ENCODE measurements around the gene BCAS3.

The BCAS3 gene

DNA sequence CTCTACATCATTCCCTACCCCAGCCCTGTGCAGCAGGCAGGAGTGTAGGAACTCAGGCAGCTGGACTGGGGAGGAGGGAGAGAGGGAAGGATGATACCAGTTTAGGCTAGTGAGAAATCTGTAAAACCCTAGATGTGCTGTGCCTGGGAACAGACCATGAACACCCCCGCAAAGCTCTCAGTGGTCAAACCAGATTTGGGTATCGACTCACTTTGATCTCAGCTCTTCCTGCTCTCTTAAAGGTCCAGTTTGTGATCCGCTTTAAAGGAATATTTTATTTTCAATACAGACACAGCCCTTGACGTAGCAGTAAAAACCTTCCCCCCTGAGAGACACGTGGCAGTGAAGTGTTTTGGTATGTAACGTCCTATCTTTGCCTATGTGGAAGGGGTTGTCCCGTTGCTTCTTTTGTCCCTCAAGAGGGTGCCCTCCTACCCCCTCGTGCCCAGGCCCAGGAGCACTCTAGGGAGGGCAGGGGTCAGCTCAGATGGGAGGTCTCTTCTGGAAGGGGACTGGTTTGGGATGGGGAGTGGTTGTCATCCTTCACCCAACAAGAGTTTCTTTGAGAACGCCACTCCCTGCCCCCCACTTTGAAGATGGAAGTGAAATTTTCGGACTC is 702.7 kb downstream of the BCAS3 start:
- Histone ChIP-seq H3K4me3 (ENCODE audit: extremely low read depth, insufficient read depth, low read length, poor library complexity, severe bottlenecking) (no peak overlapping the region), H3K36me3 (ENCODE audit: control insufficient read depth, insufficient read depth, low read length) (no peaks in the 10 kb centered on the region), H3K4me1 (ENCODE audit: control insufficient read depth, insufficient read depth, low read length, poor library complexity, severe bottlenecking) (no peaks in the 10 kb centered on the region), H3K9me3 (ENCODE audit: control insufficient read depth, low read length) (no peaks in the 10 kb centered on the region), H3K27ac (ENCODE audit: low read depth, low read length, severe bottlenecking) (no peak overlapping the region)
- 81 to 100% methylated on average over 2 to 3 of the region's 10 CpGs for WGBS, 2 experiments (ENCODE audit: insufficient coverage in 2 of 2)

DNA sequence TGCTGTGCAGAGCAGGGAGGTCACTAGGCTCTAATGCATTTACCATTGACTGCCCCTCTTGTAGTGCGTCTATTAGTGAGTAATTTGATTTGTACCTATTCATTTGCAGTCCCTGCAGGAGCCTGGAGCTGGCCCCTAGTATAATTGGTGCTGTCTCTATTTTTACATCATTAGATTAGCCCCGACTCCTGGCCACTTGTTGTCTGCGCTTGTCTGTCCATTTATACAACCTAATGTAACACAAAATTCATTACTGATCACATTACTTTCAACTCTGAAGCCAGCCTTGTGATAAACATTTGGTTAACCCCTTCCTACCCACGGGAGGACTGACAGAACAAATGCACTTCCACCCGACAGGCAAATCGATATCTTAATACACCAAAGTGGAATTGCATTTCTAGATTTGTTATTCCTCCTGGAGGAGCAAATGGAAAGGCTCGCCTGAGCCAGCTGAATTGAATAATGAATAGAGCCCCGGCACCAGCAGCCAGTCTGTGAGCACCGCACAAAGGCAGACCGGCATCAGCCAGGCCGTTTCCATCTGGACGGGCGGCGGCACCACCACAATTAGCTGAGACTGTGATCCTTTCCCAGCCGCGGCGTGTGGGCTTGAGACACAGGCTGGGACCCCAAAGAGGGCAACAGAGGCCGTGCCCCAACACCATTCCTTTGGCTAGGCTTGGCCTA is 703.3 kb downstream of the BCAS3 start:
- 96% methylated on average over 15 to 17 of the region's 18 CpGs for WGBS, 2 experiments (ENCODE audit: insufficient coverage in 2 of 2)

DNA sequence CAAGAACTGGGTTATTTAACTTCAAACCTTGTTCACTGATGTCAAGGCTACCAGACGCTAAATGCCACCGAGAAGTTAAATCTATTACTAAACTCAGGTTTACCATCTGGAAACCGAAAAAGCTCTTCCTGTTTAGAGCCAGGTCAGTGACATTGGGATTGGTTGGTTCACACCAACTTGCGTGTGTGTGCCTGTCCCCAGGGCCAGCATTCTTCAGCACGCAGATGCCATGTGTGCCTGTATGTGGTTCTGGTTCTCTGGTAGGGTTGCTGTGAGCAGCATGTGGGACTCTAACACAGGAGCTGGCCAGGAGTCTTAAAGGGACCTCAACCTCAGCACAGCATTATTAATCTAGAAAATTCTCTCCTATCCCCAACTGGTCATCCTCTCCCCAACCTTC is 703.9 kb downstream of the BCAS3 start:
- Histone ChIP-seq H3K4me1 (ENCODE audit: control insufficient read depth, insufficient read depth, low read length, poor library complexity, severe bottlenecking) (no peaks in the 10 kb centered on the region), H3K27ac (ENCODE audit: low read depth, low read length, severe bottlenecking) (no peak overlapping the region), H3K36me3 (ENCODE audit: control insufficient read depth, insufficient read depth, low read length) (no peaks in the 10 kb centered on the region), H3K4me3 (ENCODE audit: extremely low read depth, insufficient read depth, low read length, poor library complexity, severe bottlenecking) (no peak overlapping the region), H3K9me3 (ENCODE audit: control insufficient read depth, low read length) (no peaks in the 10 kb centered on the region)
- 90 to 93% methylated on average over 2 to 3 of the region's 5 CpGs for WGBS, 2 experiments (ENCODE audit: insufficient coverage in 2 of 2)

More for the DNA sequence above, 703.3 kb downstream of the BCAS3 start:
- Histone ChIP-seq H3K4me1 (ENCODE audit: control insufficient read depth, insufficient read depth, low read length, poor library complexity, severe bottlenecking) (no peaks in the 10 kb centered on the region), H3K36me3 (ENCODE audit: control insufficient read depth, insufficient read depth, low read length) (no peaks in the 10 kb centered on the region), H3K27ac (ENCODE audit: low read depth, low read length, severe bottlenecking) (no peak overlapping the region), H3K4me3 (ENCODE audit: extremely low read depth, insufficient read depth, low read length, poor library complexity, severe bottlenecking) (no peak overlapping the region), H3K9me3 (ENCODE audit: control insufficient read depth, low read length) (no peaks in the 10 kb centered on the region)

DNA sequence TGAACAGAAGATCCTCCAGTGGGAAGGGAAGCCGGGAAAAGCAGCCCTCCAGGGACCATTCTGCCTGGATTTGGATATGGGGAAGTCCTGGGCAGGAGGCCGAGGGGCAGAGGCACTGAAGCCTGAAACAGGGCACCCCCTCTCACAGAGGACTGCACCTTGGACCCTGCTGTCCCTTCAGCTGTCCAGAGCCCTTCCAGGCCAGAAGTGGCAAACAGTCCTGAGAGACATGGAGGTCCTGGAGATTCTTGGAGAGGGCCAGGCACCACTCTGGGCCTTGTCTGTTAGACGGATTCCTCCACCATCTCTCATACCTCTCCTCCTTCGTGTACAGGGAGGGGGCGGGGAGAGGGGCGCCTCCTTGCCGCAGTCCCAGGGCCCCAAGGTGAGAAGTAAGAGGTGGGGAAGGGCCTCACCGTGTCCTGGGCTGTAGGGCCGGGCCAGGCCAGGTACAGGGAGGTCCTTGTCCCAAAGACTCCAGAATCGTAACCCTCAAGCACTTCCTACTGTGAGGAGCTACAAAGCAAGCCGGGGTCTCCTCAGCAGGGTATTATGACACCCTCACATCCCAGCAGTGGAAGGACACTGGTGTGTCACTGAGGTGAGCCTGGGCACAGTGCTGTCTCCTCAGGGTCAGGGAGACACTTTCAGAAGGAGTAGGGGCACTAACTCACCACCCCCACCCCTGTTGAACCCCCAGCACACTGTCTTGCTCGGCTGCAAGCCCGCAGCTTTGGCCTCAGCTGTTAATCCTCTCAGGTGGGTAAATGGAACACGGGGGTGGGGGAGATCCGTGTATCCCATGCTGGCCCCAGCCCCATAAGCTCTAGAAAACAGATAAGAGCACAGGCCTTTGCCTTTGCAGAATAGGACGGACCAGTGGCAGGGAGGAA is 705.4 kb downstream of the BCAS3 start:
- Histone ChIP-seq H3K4me1 (ENCODE audit: control insufficient read depth, insufficient read depth, low read length, poor library complexity, severe bottlenecking) (no peaks in the 10 kb centered on the region), H3K9me3 (ENCODE audit: control insufficient read depth, low read length) (no peaks in the 10 kb centered on the region), H3K4me3 (ENCODE audit: extremely low read depth, insufficient read depth, low read length, poor library complexity, severe bottlenecking) (no peak overlapping the region), H3K27ac (ENCODE audit: low read depth, low read length, severe bottlenecking) (no peak overlapping the region), H3K36me3 (ENCODE audit: control insufficient read depth, insufficient read depth, low read length) (no peaks in the 10 kb centered on the region)
- WGBS, 2 experiments (ENCODE audit: insufficient coverage in 2 of 2): 91 to 95% methylated on average over 6 to 7 of the region's 16 CpGs

DNA sequence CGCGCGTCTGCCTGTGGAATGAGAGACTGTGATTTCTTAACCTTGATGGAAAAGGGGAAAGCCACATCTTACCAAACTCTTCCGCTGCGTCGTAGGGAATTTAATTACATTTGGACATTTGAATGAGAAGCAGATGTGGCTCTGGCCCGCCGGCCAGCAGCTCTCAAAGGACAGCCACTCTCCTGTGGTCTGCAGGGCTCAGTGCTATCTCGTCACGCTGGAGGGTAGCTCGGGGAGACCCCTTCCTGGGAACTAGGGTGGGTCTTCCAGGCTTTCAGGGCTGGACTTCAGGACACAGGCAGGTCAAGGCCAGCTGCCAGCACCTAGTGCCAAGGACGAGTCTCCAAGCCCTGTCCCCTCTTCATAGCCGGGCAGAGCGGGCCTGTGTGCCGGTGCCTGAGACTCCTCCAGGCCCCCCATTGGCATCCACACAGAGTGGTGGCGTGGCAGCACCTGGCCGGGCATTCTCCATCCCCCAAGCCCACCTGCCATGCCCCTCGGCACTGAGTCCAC is 706.1 kb downstream of the BCAS3 start:
- Histone ChIP-seq H3K27ac (ENCODE audit: low read depth, low read length, severe bottlenecking) (no peak overlapping the region), H3K4me3 (ENCODE audit: extremely low read depth, insufficient read depth, low read length, poor library complexity, severe bottlenecking) (no peak overlapping the region), H3K9me3 (ENCODE audit: control insufficient read depth, low read length) (no peaks in the 10 kb centered on the region), H3K36me3 (ENCODE audit: control insufficient read depth, insufficient read depth, low read length) (no peaks in the 10 kb centered on the region), H3K4me1 (ENCODE audit: control insufficient read depth, insufficient read depth, low read length, poor library complexity, severe bottlenecking) (no peaks in the 10 kb centered on the region)
- 90 to 93% methylated on average over 14 to 16 of the region's 18 CpGs for WGBS, 2 experiments (ENCODE audit: insufficient coverage in 2 of 2)

DNA sequence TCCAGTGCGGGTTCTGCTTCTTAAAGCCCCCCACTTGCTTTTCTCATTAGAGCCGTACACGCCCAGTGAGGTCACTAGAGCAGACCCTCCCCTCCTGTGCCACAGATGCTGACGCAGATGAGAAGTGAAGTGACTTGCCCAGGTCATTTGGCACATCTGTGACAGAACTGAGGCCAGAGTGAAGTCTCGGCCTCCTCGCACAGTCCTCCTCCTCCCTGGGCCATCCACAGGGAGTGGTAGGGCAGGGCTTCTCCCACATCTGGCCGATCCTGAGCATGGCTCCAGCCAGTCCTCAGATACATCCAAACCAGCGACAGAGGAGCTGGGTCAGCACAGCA is 706.7 kb downstream of the BCAS3 start:
- 91 to 94% methylated on average over 7 to 8 of the region's 8 CpGs for WGBS, 2 experiments (ENCODE audit: insufficient coverage in 2 of 2)
- Histone ChIP-seq H3K9me3 (ENCODE audit: control insufficient read depth, low read length) (no peaks in the 10 kb centered on the region), H3K4me1 (ENCODE audit: control insufficient read depth, insufficient read depth, low read length, poor library complexity, severe bottlenecking) (no peaks in the 10 kb centered on the region), H3K36me3 (ENCODE audit: control insufficient read depth, insufficient read depth, low read length) (no peaks in the 10 kb centered on the region), H3K4me3 (ENCODE audit: extremely low read depth, insufficient read depth, low read length, poor library complexity, severe bottlenecking) (no peak overlapping the region), H3K27ac (ENCODE audit: low read depth, low read length, severe bottlenecking) (no peak overlapping the region)

DNA sequence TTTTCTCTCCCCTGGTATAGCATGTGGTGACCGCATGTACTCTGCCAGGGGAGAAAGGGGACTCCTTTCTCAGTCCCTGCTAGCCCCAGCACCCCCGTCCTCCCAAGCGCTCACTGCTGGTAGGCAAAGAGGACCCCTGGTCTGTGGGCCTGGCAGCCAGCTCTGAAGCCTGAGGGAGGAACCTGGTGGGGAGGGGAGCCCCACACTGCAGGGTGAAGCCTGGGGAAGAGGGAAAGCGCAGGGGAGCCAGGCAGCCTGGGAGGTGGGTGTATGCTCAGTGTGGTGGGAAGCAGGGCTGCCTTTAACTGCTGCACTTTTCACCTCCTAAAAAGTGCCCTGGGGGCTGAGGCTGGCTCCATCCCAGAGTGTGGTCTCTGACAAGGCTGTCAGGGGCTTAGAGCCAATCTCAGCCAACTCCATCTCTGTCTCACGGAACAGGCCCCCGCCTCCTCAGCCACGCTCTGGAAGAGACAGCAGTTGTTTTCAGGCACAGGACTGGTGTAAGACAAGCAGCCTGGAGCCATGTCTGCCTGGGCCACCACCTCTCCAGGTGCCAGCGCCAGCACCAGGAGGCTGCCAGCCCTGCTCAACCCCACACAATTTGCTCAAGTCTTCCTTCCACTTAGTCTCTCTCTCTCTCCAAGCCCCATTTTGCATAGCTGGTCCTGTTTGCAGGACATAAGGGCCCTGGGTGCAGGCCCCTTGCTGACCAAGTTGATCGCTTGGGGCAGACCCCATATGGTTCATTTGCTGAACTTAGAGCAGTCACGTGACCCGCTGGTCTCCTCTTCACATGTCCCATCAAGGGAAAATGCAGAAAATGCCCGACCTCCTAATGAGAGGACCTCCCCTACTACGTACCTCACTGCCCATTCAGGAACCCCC is 707.3 kb downstream of the BCAS3 start:
- Histone ChIP-seq H3K36me3 (ENCODE audit: control insufficient read depth, insufficient read depth, low read length) (no peaks in the 10 kb centered on the region), H3K4me1 (ENCODE audit: control insufficient read depth, insufficient read depth, low read length, poor library complexity, severe bottlenecking) (no peaks in the 10 kb centered on the region), H3K27ac (ENCODE audit: low read depth, low read length, severe bottlenecking) (no peak overlapping the region), H3K9me3 (ENCODE audit: control insufficient read depth, low read length) (no peaks in the 10 kb centered on the region), H3K4me3 (ENCODE audit: extremely low read depth, insufficient read depth, low read length, poor library complexity, severe bottlenecking) (no peak overlapping the region)
- WGBS, 2 experiments (ENCODE audit: insufficient coverage in 2 of 2): 86 to 97% methylated on average over 9 to 10 of the region's 13 CpGs

DNA sequence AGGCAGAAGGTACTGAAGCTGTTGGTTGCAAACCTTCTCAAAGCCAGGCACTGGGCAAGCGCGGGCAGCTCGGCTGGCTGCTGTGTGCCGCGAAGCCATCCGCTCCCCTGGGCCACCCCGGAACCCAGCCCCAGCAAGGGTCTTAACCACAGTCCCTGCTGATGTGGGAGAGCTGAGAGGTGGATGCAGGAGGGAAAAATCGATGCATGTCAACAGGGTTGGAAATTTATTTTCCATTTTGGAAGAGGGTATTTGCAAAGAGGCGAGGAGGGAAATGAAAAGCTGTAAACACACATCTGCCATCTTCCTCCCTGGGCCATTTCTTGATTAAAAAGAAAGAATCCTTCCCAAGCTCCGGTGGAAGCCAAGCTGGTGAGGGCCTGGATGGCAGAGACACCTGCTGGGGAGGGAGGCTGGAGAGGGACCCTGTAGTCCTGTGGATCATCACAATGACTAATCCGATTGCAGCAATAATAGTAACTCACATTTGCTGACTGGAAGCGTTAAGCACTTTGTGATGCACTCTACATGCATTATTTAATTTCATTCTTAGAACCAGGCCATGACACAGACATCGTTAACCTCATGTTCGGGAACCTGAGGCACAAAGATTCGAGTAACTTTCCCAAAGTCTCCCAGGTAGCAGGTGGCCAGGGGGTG is 708.1 kb downstream of the BCAS3 start:
- H3K4me3 ChIP-seq (ENCODE audit: extremely low read depth, insufficient read depth, low read length, poor library complexity, severe bottlenecking): no peak overlapping the region
- 89 to 97% methylated on average over 9 to 14 of the region's 15 CpGs for WGBS, 2 experiments (ENCODE audit: insufficient coverage in 2 of 2)
- H3K36me3 ChIP-seq (ENCODE audit: control insufficient read depth, insufficient read depth, low read length): no peaks in the 10 kb centered on the region
- H3K4me1 ChIP-seq (ENCODE audit: control insufficient read depth, insufficient read depth, low read length, poor library complexity, severe bottlenecking): no peaks in the 10 kb centered on the region
- H3K27ac ChIP-seq (ENCODE audit: low read depth, low read length, severe bottlenecking): no peak overlapping the region
- H3K9me3 ChIP-seq (ENCODE audit: control insufficient read depth, low read length): no peaks in the 10 kb centered on the region

DNA sequence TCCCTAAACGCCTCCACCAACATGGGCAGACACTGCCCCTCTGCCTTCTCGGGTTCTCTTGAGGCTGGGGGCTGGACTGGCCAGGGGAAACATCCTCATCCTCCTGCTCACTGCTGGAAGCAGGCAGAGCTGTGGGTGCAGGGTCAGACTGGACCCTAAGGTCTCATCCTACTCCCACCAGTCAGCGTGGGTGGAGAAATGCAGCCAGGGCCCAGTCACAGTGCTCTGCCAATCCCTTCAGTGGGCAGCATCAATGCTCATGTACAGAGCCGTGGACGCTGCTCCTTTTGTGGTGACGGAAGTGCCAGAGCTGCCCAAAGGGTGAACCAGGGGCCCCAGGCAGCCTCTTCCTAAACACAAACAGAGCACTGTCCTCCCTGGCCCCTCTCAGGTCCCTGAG is 708.6 kb downstream of the BCAS3 start:
- Histone ChIP-seq H3K4me3 (ENCODE audit: extremely low read depth, insufficient read depth, low read length, poor library complexity, severe bottlenecking) (no peak overlapping the region), H3K9me3 (ENCODE audit: control insufficient read depth, low read length) (no peaks in the 10 kb centered on the region), H3K27ac (ENCODE audit: low read depth, low read length, severe bottlenecking) (no peak overlapping the region), H3K4me1 (ENCODE audit: control insufficient read depth, insufficient read depth, low read length, poor library complexity, severe bottlenecking) (no peaks in the 10 kb centered on the region), H3K36me3 (ENCODE audit: control insufficient read depth, insufficient read depth, low read length) (no peaks in the 10 kb centered on the region)
- 88 to 91% methylated on average over 3 to 6 of the region's 6 CpGs for WGBS, 2 experiments (ENCODE audit: insufficient coverage in 2 of 2)

DNA sequence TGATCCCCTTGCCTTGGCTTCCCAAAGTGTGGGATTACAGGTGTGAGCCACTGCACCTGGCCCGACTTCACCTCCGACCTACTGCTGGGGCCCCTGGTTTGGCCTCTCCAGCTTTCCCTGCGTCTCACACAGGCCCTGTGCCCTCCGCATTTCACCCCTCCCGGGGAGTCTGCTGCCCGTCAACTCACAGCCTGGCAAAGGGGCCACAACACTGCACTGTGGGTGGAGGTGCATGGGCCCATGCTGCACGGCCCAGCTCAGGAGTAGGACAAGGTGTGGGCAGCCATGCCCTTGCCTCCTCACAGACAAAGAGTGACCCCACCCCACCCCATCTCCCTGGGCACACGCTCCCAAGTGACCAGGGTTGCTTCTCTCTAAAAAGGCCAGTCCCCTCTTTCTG is 709.4 kb downstream of the BCAS3 start:
- H3K4me3 ChIP-seq (ENCODE audit: extremely low read depth, insufficient read depth, low read length, poor library complexity, severe bottlenecking): no peak overlapping the region
- WGBS, 2 experiments (ENCODE audit: insufficient coverage in 2 of 2): 90 to 96% methylated on average over 5 to 8 of the region's 8 CpGs
- no peaks in the 10 kb centered on the region for H3K36me3 ChIP-seq (ENCODE audit: control insufficient read depth, insufficient read depth, low read length)
- no peaks in the 10 kb centered on the region for H3K9me3 ChIP-seq (ENCODE audit: control insufficient read depth, low read length)
- no peak overlapping the region for H3K27ac ChIP-seq (ENCODE audit: low read depth, low read length, severe bottlenecking)
- H3K4me1 ChIP-seq (ENCODE audit: control insufficient read depth, insufficient read depth, low read length, poor library complexity, severe bottlenecking): no peaks in the 10 kb centered on the region

All from mesodermal cell (in vitro differentiated cells).